ENCODE data around the gene PTPRG. TPM values are rescaled to one million over a fixed set of nuclear protein-coding genes. Genes with fewer than 3 reads are reported as not detected.

Gene PTPRG
- total RNA-seq, 3 donors from 2014 or later = 0.10 to 0.19 (median 0.13) TPM

DNA sequence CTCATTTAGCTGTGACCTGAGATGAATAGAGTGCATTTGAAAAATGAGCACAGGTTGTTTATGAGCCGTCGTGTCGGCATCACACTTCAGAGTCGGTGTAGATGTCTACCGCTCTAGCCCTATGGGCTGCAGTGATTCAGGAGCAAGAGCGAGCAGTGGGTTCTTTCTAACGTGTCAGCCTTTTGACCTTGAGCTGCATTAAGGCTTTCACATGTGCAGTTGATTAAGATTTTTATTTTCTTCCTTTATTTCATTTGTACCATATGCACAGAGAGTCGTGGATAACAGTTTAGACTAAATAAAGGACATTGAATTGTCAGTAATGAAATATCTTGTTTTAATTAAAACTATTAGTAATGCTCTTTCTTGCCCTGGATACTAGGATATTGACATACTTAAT is 368.2 kb downstream of the PTPRG start:
- no peaks in the 10 kb centered on the region for H3K27me3 Mint-ChIP-seq (ENCODE audit: low read depth)
- DNase-seq (no peak), ATAC-seq (no peak)
- no peaks in the 10 kb centered on the region for H3K36me3 Mint-ChIP-seq (ENCODE audit: insufficient read depth)
- no peaks in the 10 kb centered on the region for H3K4me1 Mint-ChIP-seq (ENCODE audit: low read depth)
- peaks cover 3% of the 10 kb centered on the region for H3K9me3 Mint-ChIP-seq
- H3K4me3 Mint-ChIP-seq = no peak overlapping the region

DNA sequence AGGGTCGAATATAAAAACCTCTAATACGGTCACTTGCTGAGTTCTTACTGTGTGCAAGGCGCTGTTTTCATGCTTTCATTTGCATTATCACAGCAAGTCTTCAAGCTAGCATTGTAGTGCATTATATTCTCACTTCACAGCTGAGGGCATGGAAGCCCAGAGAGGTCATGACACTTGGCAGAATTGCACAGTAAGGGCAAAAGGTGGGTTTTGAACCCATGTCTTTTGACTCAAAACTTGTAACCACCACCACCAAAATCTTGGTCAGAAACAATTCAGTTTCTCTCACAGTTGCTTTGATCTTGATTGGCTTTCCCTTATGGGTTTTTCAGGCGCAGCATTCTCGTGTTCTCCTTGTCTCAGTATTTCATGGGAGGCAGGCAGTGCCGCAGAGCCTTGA is 371.1 kb downstream of the PTPRG start:
- ATAC-seq (no peak), DNase-seq (no peak)
- H3K4me1 Mint-ChIP-seq (ENCODE audit: low read depth) = no peaks in the 10 kb centered on the region
- no peaks in the 10 kb centered on the region for H3K27me3 Mint-ChIP-seq (ENCODE audit: low read depth)
- H3K9me3 Mint-ChIP-seq = no peaks in the 10 kb centered on the region
- H3K4me3 Mint-ChIP-seq = no peak overlapping the region
- H3K36me3 Mint-ChIP-seq (ENCODE audit: insufficient read depth) = no peaks in the 10 kb centered on the region

DNA sequence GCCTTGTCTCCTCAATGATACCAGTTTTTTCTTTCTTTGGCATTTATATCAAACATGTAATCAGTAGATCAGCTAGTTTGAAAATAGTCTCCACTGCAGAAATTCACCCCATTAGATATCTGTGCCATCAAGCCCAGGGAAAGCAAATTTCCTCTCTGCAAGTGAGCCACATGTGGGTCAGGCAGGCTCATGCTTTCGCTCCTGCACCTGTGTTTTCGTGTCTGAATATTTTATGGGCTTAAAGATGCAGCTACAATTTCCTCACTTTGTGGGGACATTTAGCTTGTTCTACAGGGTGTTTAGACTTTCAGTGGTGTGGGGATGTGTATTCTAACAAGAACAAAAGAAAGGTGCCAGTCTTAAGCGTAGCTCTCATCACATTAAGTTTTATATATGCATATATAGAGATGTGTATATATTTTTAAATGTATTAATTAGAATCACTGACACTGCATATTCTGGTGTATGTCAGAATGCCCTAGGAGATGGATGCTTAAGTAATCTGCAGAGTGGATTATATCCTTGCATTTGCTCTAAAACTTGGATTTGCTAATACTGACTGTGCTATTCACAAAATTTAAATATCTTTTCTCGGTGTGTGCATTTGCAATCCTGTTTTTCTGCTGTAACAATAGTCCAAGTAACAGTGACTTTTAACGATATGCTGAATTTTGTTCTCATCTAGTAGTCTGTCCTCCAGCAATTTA is 372.6 kb downstream of the PTPRG start:
- Mint-ChIP-seq H3K4me1 (ENCODE audit: low read depth) (no peaks in the 10 kb centered on the region), H3K9me3 (no peaks in the 10 kb centered on the region), H3K27me3 (ENCODE audit: low read depth) (no peaks in the 10 kb centered on the region), H3K36me3 (ENCODE audit: insufficient read depth) (no peaks in the 10 kb centered on the region), H3K4me3 (no peak overlapping the region)
- ATAC-seq (no peak), DNase-seq (no peak)

DNA sequence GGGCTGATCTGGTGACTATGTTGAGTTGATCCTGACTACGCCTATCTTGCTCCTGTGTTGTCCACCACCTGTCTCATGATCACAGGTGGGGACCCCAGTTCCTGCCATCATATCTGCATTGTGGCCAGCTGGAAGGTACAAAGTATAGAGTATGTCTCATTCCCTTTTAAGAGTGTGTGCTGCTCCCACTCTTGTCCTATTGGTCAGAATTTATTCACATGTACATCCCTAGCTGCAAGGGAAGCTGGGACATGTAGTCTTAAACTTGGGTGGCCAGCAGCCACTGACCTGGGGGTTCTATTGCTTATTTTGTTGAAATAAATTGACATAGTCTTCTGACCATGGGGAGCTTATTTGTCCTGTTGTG is 373.1 kb downstream of the PTPRG start:
- Mint-ChIP-seq H3K36me3 (ENCODE audit: insufficient read depth) (no peaks in the 10 kb centered on the region), H3K9me3 (no peaks in the 10 kb centered on the region), H3K4me1 (ENCODE audit: low read depth) (no peaks in the 10 kb centered on the region), H3K4me3 (no peak overlapping the region), H3K27me3 (ENCODE audit: low read depth) (no peaks in the 10 kb centered on the region)
- no peak for DNase-seq
- no peak for ATAC-seq

DNA sequence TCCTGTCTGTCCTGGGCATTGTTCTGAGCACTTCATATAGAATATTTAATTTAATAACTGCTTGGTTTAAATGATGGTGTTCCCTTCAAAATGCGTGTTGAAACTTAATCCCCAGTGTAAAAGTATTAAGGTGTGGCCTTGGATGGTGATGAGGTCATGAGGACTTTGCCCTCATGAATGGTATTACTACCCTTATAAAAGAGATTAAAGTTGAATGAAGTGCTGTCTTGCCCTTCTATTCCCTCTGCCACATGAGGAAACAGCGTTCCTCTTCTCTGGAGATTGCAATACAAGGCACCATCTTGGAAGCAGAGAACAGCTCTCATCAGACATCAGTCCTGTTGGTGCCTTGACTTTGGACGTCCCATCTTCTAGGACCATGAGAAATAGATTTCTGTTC is 374.4 kb downstream of the PTPRG start:
- Mint-ChIP-seq H3K27me3 (ENCODE audit: low read depth) (no peaks in the 10 kb centered on the region), H3K36me3 (ENCODE audit: insufficient read depth) (no peaks in the 10 kb centered on the region), H3K4me3 (no peak overlapping the region), H3K4me1 (ENCODE audit: low read depth) (no peaks in the 10 kb centered on the region), H3K9me3 (no peaks in the 10 kb centered on the region)
- no peak for ATAC-seq
- DNase-seq = no peak

DNA sequence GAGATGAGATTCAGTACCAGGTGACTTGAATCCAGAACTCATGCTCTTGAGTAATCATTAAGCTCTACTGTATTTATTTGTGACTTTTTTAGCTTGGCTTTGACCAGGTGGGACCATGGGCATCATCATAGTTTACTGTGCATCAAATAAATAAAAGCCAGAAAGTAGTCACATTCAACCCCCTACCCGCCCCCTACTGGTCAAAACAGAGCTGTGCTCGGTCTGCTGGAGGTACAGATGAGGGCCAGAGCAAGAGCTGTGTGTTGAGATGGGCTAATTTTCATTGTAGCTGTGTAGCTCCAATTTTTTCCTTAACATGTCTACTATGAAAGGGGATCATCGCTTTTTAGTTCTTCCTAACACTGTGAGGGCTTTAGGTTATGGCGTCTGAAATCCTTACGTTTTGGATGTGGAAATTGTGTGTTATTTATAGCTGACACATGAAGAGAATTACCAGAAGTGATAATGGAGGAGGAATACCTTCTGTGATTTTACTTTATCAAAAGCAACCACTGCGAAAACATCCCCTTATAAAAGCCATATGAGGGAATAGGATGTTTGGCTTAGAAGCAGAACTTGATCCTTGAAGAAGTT is 375.1 kb downstream of the PTPRG start:
- no peaks in the 10 kb centered on the region for H3K9me3 Mint-ChIP-seq
- H3K36me3 Mint-ChIP-seq (ENCODE audit: insufficient read depth) = no peaks in the 10 kb centered on the region
- DNase-seq (no peak), ATAC-seq (no peak)
- H3K4me1 Mint-ChIP-seq (ENCODE audit: low read depth) = no peaks in the 10 kb centered on the region
- H3K27me3 Mint-ChIP-seq (ENCODE audit: low read depth) = no peaks in the 10 kb centered on the region
- no peak overlapping the region for H3K4me3 Mint-ChIP-seq

DNA sequence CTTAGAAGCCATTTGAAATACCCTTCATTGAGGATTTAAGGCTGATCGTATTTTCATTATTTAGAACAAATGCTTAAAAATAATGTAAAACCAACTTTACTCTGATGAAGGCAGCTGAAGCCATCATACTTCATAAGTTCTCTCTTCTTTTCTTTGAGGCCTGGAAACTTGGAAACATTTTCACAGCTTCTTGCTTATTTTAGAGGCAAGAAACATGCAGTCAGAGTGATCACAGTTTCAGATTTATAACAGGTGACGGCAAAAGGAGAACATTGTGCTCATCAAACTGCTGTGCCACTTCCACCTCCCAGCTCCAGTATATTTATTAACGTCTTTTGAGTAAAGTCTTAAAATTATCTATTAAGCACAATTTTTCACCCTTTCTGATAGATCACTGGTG is 376.1 kb downstream of the PTPRG start:
- Mint-ChIP-seq H3K4me3 (no peak overlapping the region), H3K4me1 (ENCODE audit: low read depth) (no peaks in the 10 kb centered on the region), H3K27me3 (ENCODE audit: low read depth) (no peaks in the 10 kb centered on the region), H3K36me3 (ENCODE audit: insufficient read depth) (no peaks in the 10 kb centered on the region), H3K9me3 (no peaks in the 10 kb centered on the region)
- no peak for ATAC-seq
- DNase-seq = no peak

DNA sequence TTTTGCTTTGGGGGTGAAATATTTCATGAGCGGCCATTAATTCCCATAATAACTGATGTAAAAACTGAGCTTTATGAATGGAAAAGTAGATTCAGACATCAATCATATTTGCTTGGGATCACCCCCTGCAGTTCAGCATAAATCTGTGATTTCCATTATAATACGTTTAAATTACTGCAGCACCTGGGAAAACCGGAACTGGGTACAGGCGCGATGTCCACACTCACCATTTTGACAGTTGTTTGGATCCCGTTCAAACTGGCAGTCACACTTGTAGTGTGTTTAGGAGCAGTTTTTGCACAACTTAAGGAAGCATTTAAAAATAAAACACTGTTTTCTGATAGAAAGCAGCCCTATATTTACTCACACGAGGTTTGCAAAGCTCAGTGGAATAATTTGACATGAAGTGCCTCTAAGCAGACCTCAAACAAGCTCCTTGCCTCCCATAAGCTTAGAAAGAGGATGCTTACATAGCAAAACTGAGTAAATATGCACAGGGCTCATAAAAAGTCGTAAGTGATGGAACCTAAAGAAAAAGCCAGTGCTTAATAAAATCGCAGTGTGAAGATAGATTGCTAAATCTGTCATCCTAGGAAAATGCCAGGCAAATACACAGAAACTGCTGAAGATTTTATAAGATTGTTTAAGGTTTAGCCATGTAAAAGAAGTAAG is 377.6 kb downstream of the PTPRG start:
- ATAC-seq (no peak), DNase-seq (no peak)
- H3K9me3 Mint-ChIP-seq = peaks cover 4% of the 10 kb centered on the region
- no peaks in the 10 kb centered on the region for H3K4me1 Mint-ChIP-seq (ENCODE audit: low read depth)
- no peaks in the 10 kb centered on the region for H3K36me3 Mint-ChIP-seq (ENCODE audit: insufficient read depth)
- no peaks in the 10 kb centered on the region for H3K27me3 Mint-ChIP-seq (ENCODE audit: low read depth)
- H3K4me3 Mint-ChIP-seq = no peak overlapping the region

DNA sequence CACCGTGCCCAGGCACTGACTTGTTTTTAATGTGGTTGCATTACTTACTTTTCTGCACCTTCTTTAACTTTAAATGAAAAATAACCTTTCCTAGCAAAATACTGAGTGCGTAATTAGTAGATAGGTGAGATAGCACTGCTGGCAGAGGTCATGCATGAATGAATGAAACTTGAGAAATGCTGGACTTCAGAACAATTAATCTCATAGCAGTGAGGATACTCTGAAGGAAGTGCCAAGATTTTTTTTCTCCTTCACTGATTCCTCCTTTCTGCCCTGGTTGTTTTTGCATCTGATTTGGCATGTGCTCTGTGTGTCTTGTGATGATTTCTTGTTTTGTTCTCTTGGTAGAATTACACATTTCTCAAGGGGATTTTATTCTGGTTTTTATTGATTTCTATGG is 378.9 kb downstream of the PTPRG start:
- ATAC-seq = no peak
- H3K36me3 Mint-ChIP-seq (ENCODE audit: insufficient read depth) = no peaks in the 10 kb centered on the region
- no peak overlapping the region for H3K4me3 Mint-ChIP-seq
- DNase-seq = no peak
- no peaks in the 10 kb centered on the region for H3K27me3 Mint-ChIP-seq (ENCODE audit: low read depth)
- peaks cover 4% of the 10 kb centered on the region for H3K9me3 Mint-ChIP-seq
- H3K4me1 Mint-ChIP-seq (ENCODE audit: low read depth) = no peaks in the 10 kb centered on the region

DNA sequence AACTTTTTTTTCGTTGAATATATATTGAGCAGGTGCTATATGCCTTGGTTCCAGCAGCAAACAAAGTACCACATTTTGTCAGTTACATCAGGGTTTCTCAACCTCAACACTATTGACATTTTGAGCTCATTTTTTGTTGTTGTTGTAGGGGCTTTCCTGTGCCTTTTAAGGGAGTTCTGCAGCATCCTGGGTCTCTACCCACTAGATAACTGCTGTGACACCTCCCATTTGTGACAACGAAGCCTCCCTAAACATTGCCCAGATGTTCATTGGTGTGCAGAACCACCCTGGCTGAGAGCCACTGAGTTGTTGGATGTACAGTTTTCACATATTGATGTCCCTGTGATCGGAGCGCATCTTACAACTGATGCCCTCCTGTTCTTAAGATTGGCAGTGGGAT is 382.6 kb downstream of the PTPRG start:
- Mint-ChIP-seq H3K9me3 (peaks cover 4% of the 10 kb centered on the region), H3K36me3 (ENCODE audit: insufficient read depth) (no peaks in the 10 kb centered on the region), H3K4me1 (ENCODE audit: low read depth) (no peaks in the 10 kb centered on the region), H3K4me3 (no peak overlapping the region), H3K27me3 (ENCODE audit: low read depth) (no peaks in the 10 kb centered on the region)
- no peak for DNase-seq
- no peak for ATAC-seq

DNA sequence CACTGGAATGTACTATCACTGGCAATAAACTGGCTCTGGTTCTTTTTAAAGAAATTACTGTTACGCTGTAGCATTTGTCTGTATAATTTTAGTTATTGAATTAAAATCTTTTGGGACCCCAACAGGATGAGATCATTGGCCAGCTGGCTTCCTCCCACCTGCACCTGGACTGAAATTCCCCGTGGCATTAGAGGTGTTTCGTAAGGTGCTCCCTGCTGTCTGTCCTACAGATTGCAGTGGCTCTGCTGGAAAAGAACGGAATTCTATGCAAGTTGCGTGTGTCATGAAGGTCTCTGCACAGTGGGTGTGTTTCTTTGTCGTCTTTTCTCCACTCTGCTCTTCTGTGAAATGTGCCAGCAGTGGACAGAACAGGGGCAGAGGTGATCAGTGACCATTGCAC is 383.4 kb downstream of the PTPRG start:
- DNase-seq (no peak), ATAC-seq (no peak)
- H3K36me3 Mint-ChIP-seq (ENCODE audit: insufficient read depth) = no peaks in the 10 kb centered on the region
- H3K9me3 Mint-ChIP-seq = peaks cover 4% of the 10 kb centered on the region
- H3K4me1 Mint-ChIP-seq (ENCODE audit: low read depth) = no peaks in the 10 kb centered on the region
- H3K27me3 Mint-ChIP-seq (ENCODE audit: low read depth) = no peaks in the 10 kb centered on the region
- no peak overlapping the region for H3K4me3 Mint-ChIP-seq

DNA sequence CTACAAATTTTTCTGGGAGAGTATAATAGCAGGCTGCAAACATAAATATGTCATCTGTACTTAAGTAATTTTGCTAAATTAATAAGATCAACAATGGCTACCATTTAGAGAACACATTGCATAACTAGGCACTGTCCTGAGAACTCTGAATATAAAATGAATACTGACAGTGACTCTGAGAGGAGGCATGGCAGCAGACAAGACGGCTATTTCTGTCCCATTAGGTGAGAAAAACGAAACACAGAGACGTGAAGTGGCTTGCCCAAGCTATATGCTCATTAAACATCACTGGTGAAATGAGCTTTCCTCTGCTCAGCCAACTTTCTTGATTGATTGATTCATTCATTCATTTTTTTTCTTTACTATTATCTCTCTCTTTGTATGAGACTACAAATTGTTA is 384.3 kb downstream of the PTPRG start:
- no peaks in the 10 kb centered on the region for H3K36me3 Mint-ChIP-seq (ENCODE audit: insufficient read depth)
- H3K4me3 Mint-ChIP-seq = no peak overlapping the region
- DNase-seq (no peak), ATAC-seq (no peak)
- H3K9me3 Mint-ChIP-seq = peaks cover 4% of the 10 kb centered on the region
- H3K4me1 Mint-ChIP-seq (ENCODE audit: low read depth) = no peaks in the 10 kb centered on the region
- H3K27me3 Mint-ChIP-seq (ENCODE audit: low read depth) = no peaks in the 10 kb centered on the region

DNA sequence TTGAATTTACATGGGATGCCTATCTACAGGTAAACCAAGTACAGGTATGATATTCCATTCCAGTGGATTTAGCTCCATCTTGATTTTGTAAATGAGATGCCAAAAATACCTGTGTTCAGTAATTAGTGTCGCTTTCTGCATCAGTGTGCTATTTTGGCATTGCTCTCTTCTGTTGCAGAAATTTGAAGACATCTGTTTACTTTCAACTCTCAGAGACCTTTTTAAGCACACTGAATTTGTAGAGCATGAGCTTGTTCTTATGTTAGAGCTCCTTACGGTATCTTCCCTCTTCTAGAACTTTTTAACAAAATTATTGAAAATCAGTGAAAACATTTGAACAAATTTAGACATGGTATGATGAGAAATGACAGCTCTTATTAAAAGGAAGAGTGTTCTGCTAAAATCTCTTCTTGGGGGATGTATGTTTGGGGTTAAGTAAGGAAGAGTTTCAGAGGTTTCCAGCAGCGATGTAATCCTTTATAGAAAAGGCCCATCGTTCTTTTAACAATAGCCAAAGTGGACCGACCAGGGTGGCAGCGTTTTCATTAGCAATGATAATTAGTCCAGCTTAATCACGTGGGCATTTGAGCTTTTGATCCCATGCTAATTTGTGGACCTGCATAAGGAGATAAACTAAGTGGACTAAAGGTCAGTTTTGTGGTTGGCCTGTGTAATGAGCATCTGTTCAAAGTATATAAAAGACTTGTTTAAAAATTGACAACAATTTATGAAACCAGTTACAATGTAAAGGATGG is 385.4 kb downstream of the PTPRG start:
- H3K27me3 Mint-ChIP-seq (ENCODE audit: low read depth) = no peaks in the 10 kb centered on the region
- H3K4me1 Mint-ChIP-seq (ENCODE audit: low read depth) = no peaks in the 10 kb centered on the region
- DNase-seq (no peak), ATAC-seq (no peak)
- no peaks in the 10 kb centered on the region for H3K36me3 Mint-ChIP-seq (ENCODE audit: insufficient read depth)
- peaks cover 4% of the 10 kb centered on the region for H3K9me3 Mint-ChIP-seq
- H3K4me3 Mint-ChIP-seq = no peak overlapping the region

DNA sequence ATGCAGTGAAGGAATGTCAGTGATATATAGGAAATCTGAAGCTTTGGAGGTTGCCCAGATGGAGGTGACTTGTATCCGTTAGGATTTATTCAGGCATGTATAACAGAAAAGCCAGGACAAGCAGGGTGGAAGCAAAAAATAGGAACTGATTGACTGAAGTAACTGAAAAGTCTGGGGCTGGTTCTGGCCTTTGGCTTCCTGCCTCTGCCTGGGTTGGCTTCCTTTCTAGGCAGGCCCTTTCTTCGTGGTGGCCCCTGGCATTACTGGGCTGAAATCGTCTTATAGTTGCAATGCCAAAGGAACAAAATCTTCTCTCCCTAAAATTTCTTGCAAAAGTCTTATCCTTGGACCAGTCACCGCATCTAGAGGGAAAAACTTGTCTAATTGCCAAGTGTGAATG is 386.1 kb downstream of the PTPRG start:
- H3K9me3 Mint-ChIP-seq = peaks cover 4% of the 10 kb centered on the region
- H3K4me3 Mint-ChIP-seq = no peak overlapping the region
- ATAC-seq = no peak
- no peak for DNase-seq
- no peaks in the 10 kb centered on the region for H3K36me3 Mint-ChIP-seq (ENCODE audit: insufficient read depth)
- H3K27me3 Mint-ChIP-seq (ENCODE audit: low read depth) = no peaks in the 10 kb centered on the region
- H3K4me1 Mint-ChIP-seq (ENCODE audit: low read depth) = no peaks in the 10 kb centered on the region
